ENCODE results near the gene SCD. TPM values are rescaled to one million over a fixed set of nuclear protein-coding genes. Genes with fewer than 3 reads are reported as not detected.
"Not testable (repeated sequence)": the region's sequence is repeated elsewhere in the genome, so short reads cannot be mapped to it uniquely, and the experiment has no call there.

Gene SCD
- total RNA-seq, 4 donors from 2014 or later: 46.7 to 307 (median 101) TPM

DNA sequence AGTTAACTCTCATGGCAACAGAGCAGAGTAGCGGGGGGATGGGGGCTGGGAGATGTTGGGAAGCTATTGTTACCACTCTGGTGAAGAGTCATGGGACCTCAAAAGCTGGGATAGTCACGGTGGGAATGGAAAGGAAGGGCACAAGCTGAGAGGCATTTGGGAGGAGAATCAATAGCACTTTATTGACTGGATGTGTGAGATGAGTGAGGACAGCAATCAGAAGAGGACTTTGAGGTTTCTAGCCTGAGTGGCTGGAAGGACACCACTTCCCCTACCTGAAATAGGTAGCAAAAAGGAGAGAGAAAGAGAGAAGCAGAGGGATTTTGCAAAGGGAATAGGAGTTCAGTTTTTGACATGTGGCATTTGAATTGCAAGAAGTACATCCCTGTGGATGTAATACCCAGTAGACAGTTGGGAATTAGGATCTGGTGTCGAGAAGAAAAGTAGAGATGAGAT is 27.2 kb downstream of the SCD start:
- Histone ChIP-seq H3K4me1 (peaks cover 28 to 54% (median 38%) of the 10 kb centered on the region in 3 donors), H3K4me3 (peak overlapping the region; percentile 45 to 83 (median 66)), H3K9me3 (no peaks in the 10 kb centered on the region), H3K36me3 (no peaks in the 10 kb centered on the region), H3K27ac (peak overlapping the region; percentile 92 to 100 (median 96)), H3K27me3 (no peaks in the 10 kb centered on the region)
- TF ChIP-seq, protein P1, sequence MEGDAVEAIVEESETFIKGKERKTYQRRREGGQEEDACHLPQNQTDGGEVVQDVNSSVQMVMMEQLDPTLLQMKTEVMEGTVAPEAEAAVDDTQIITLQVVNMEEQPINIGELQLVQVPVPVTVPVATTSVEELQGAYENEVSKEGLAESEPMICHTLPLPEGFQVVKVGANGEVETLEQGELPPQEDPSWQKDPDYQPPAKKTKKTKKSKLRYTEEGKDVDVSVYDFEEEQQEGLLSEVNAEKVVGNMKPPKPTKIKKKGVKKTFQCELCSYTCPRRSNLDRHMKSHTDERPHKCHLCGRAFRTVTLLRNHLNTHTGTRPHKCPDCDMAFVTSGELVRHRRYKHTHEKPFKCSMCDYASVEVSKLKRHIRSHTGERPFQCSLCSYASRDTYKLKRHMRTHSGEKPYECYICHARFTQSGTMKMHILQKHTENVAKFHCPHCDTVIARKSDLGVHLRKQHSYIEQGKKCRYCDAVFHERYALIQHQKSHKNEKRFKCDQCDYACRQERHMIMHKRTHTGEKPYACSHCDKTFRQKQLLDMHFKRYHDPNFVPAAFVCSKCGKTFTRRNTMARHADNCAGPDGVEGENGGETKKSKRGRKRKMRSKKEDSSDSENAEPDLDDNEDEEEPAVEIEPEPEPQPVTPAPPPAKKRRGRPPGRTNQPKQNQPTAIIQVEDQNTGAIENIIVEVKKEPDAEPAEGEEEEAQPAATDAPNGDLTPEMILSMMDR (IDR thresholded peaks at IDR 0.05): no peak
- TF ChIP-seq POLR2A (IDR thresholded peaks at IDR 0.05): no peak
- intact Hi-C loops (cut with DNase I): no loop called here
- 11% methylated on average over 3 of the region's 3 CpGs for whole genome bisulfite sequencing, 2 donors
- no peak for DNase-seq

DNA sequence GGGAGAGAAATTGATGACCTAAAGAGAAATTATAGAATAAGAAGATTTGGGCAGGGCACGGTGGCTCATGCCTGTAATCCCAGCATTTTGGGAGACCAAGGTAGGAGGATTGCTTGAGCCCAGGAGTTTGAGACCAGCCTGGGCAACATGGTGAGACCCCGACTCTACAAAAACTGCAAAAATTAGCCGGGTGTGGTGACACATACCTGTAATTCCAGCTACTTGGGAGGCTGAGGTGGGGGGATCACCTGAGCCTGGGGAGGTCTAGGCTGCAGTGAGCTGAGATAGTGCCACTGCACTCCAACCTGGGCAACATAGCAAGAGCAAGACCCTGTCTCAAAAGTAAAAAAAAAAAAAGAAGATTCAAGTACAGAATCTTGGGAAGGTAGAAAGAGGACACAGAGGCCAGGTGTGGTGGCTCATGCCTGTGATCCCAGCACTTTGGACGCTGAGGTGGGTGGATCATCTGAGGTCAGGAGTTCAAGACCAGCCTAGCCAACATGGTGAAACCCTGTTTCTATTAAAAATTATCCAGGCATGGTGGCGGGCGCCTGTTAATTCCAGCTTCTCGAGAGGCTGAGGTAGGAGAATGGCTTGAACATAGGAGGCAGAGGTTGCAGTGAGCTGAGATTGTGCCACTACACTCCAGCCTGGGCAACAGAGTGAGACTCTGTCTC is 27.8 kb downstream of the SCD start:
- H3K27ac ChIP-seq: peak overlapping the region; percentile 92 to 100 (median 96)
- peaks cover 28 to 52% (median 38%) of the 10 kb centered on the region in 3 donors for H3K4me1 ChIP-seq
- DNase-seq; intact Hi-C loops (cut with DNase I); H3K9me3 ChIP-seq; H3K36me3 ChIP-seq; H3K27me3 ChIP-seq: not testable (repeated sequence)
- peak overlapping the region; percentile 45 to 83 (median 66) for H3K4me3 ChIP-seq
- 66 to 67% methylated on average over 7 of the region's 7 CpGs for WGBS, 2 donors

DNA sequence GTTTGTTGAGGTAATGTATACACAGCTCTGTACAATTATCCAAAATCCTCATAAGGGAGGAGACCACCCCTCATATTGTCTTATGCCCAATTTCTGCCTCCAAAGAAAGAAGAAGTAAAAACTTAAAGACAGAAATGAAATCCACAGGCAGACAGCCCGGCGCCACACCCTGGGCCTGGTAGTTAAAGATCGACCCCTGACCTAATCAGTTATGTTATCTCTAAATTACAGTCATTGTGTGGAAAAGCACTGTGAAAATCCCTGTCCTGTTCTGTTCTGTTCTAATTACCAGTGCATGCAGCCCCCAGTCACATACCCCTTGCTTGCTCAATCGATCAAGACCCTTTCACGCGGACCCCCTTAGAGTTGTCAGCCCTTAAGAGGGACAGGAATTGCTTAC is 29.6 kb downstream of the SCD start:
- H3K36me3 ChIP-seq; H3K9me3 ChIP-seq; DNase-seq; intact Hi-C loops (cut with DNase I); H3K27ac ChIP-seq; H3K27me3 ChIP-seq; H3K4me3 ChIP-seq: not testable (repeated sequence)
- H3K4me1 ChIP-seq: peaks cover 21 to 34% (median 24%) of the 10 kb centered on the region in 3 donors
- WGBS, 2 donors: 81 to 82% methylated on average over 5 to 6 of the region's 6 CpGs

- intact Hi-C loops (cut with DNase I): no loop called here
- TF ChIP-seq, protein P1 (IDR thresholded peaks at IDR 0.05): no peak
- no peak for TF ChIP-seq POLR2A (IDR thresholded peaks at IDR 0.05)
- Histone ChIP-seq H3K27me3 (no peaks in the 10 kb centered on the region), H3K9me3 (no peaks in the 10 kb centered on the region), H3K4me3 (no peak overlapping the region), H3K27ac (no peak overlapping the region), H3K36me3 (peaks cover 0 to 17% (median 0%) of the 10 kb centered on the region in 3 donors), H3K4me1 (peaks cover 9 to 22% (median 12%) of the 10 kb centered on the region in 3 donors)
- DNase-seq: no peak
- WGBS, 2 donors: 70 to 77% methylated on average over 5 of the region's 5 CpGs
These were observed 30.8 kb downstream of the SCD start for GRCh38 chr10:100377830-100378229.

GRCh38 chr10:100380400-100380799 is 33.4 kb downstream of the SCD start:
- intact Hi-C loops (cut with DNase I): no loop called here
- Histone ChIP-seq H3K27me3 (no peaks in the 10 kb centered on the region), H3K27ac (no peak overlapping the region), H3K9me3 (no peaks in the 10 kb centered on the region), H3K4me3 (no peak overlapping the region), H3K36me3 (peaks cover 0 to 18% (median 0%) of the 10 kb centered on the region in 3 donors), H3K4me1 (peaks cover 0 to 4% (median 0%) of the 10 kb centered on the region in 3 donors)
- 92% methylated on average over 3 of the region's 3 CpGs for WGBS, 2 donors
- TF ChIP-seq, protein P1 (IDR thresholded peaks at IDR 0.05): no peak
- TF ChIP-seq POLR2A (IDR thresholded peaks at IDR 0.05): no peak
- no peak for DNase-seq

DNA sequence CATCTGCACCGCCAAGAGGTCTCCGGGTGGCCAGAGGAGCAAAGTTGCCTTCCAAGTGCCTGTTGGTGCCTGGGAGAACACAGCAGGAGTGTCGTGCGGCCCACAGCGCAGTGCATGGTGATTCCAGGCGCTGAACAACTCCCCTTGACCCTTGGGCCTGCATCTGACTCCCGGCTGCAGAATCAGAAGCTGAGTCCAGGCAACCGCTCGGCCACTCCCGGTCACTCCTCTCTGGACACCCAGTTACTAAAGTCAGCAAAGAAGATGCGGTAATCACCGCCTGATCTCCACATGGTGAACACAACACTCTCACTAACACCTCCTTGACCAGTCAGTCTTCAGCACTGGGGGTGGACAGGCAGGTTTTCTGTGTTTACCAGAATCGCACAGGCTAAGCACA is 35.5 kb downstream of the SCD start:
- intact Hi-C loops (cut with DNase I): no loop called here
- WGBS, 2 donors: 89 to 93% methylated on average over 7 of the region's 13 CpGs
- Histone ChIP-seq H3K4me1 (no peaks in the 10 kb centered on the region), H3K27ac (no peak overlapping the region), H3K4me3 (no peak overlapping the region), H3K36me3 (peaks cover 0 to 23% (median 0%) of the 10 kb centered on the region in 3 donors), H3K27me3 (no peaks in the 10 kb centered on the region), H3K9me3 (no peaks in the 10 kb centered on the region)
- TF ChIP-seq, protein P1 (IDR thresholded peaks at IDR 0.05): no peak
- no peak for TF ChIP-seq POLR2A (IDR thresholded peaks at IDR 0.05)
- no peak for DNase-seq
